GM10266 (cell line): Measurements from ENCODE around the gene KIF12.

Source experiments
- DNase-seq: peaks from one replicate; pipeline ENCODE4 v3.0.0; 2012; ENCODE audit errors: extremely low spot score
- CTCF ChIP-seq: IDR thresholded peaks from 2 replicates; pipeline ENCODE4 v1.5.1; 2012; ENCODE audit warnings: mild to moderate bottlenecking, low read depth; ENCODE audit not compliant: control insufficient read depth, insufficient read depth; ENCODE audit errors: missing control alignments

KIF12 gene

GRCh38 chr9:114081441-114082016 is 17.6 kb downstream of the KIF12 start:
- TF ChIP-seq CTCF = no peak
- DNase-seq = no peak

DNA sequence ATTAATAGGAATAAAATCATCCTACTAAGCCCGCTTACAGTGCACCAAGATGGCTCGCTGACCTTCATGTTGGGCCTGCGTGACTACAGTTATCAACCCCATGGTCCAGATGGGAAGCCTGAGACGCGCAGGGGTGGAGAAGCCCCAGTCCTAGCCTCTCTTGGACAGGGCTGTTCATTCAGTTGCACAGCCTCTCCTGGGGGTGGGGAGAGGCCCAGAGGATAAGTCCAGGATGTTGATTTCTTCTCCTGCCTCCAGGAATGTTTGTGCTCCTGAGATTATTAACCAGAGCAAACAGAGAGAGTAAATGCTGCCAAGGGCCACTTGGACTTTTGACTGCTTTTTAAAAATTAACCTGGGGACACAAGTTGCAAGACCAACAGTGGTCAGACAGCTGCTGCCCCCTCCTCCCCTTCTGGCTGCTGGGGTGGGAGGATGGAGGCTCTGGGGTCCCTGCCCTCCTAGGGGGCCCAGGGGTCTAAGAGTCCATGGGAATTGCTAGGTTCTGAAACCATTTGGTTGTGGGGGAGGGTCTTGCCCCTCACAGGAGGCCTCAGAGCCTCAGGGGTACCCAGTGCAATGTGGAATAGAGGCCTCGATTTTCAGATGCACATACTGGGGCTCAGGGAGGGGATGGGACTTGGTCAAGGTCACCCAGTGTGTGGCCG is 18.2 kb downstream of the KIF12 start:
- DNase-seq = no peak
- no peak for TF ChIP-seq CTCF

DNA sequence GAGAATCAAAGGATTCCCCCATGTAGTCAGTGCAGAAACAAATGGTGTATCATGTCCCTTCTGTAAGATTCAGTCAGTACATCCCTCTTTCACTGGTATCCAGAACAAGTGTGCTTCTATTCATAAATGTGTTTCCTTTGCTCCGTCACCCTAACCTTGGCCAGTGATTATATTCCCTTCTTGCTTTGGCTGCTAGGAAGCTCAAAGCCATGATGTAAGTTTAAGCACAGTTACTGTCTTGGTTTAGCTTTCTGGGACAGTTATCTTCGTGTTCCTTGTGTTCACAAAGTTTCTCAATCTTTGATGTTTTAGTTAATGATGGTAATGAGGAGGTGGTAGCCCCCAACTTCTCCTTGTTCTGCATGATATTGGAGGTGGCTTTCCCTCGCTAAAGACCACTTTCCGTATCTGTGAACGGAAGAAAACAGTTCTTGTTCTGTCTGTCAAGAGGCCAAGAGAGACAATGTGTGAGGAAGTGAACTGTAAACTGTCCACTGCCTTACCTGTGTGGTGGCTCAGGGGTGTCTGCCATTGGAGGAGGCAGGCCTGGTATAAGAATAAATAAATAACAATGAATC is 18.8 kb downstream of the KIF12 start:
- TF ChIP-seq CTCF = no peak
- DNase-seq = no peak

GRCh38 chr9:114078781-114079156 is 20.3 kb downstream of the KIF12 start:
- TF ChIP-seq CTCF = no peak
- DNase-seq = no peak

DNA sequence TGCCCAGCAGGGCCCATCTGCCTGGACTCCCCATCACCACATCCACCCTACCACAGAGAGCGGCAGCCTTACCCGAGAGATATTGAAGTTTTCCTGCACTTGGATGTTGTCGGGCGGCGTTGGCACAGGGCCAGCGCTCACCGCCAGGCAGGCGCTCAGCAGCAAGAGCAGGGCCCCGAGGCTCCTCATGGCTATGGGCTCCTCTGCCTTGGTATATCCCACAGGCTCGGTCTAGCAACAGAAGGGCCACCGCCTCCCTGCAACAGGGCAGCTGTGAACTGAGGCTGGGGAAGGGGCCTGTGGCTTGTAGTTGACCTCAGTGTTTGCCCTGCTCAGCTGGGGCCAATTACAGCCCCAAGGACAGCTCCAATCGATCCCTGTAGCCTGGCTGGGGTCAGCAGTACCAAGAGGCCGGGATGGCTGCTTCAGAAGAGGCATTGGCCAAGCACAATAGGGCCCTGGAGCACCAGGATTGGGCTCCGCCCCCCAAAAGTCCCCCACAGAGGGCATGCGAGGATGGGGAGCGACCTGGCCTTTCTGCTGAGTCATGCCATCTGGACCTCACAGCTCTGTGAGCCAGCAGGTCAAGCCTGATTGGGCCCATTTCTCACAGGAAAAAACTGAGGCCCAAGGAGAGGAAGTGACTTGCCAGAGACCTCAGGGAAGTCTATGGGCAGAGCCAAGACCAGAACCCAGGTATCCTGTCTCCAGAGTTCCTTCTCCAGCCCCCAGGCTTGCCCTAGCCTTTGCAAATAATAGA is 20.9 kb downstream of the KIF12 start, which contains the start of gene AMBP:
AMBP (minus strand) TSS at position 280 of the 760 bp plus-strand sequence; CDS start at position 189, 91 bp downstream.
- no peak for TF ChIP-seq CTCF

DNA sequence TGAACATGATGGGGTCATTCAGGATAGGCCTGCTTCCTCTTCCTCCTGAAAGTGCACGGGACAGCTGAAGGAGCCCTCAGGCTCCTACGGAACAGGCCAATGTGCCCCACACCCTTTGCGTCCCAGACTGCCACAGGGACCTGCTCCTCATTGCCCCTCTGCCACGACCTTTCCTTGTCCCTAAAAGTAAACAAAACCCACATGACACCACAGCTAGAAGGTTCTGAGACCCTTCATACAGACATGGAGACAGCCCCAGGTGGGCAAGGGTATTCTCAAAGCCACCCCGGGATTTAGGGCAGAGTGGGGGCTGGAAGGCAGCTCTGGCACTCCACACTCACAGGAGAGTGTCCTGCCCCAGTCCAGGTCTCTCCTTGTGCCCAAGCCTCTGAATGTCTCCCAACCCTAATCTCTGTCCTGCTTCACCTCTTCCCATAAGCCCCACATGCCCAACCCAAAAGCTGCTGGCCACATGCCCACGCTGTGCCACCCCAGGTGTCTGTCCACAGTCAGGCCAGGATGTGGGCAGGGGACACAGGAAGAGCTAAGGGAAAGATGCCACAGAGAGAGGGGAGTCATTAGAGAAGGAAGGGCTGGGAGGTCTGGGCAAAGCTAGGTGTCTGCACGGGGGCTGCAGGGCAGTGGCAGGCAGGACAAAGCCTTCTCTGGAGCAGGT is 21.8 kb downstream of the KIF12 start:
- TF ChIP-seq CTCF = no peak

More for the DNA sequence above, 20.9 kb downstream of the KIF12 start, which contains the start of gene AMBP:
- no peak for DNase-seq

More for the DNA sequence above, 21.8 kb downstream of the KIF12 start:
- DNase-seq = no peak
